Measurements from ENCODE around the gene THRA. TPM values are rescaled to one million over a fixed set of nuclear protein-coding genes. Genes with fewer than 3 reads are reported as not detected.

Gene THRA, protein sequence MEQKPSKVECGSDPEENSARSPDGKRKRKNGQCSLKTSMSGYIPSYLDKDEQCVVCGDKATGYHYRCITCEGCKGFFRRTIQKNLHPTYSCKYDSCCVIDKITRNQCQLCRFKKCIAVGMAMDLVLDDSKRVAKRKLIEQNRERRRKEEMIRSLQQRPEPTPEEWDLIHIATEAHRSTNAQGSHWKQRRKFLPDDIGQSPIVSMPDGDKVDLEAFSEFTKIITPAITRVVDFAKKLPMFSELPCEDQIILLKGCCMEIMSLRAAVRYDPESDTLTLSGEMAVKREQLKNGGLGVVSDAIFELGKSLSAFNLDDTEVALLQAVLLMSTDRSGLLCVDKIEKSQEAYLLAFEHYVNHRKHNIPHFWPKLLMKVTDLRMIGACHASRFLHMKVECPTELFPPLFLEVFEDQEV
- 78.3 TPM for total RNA-seq
- long read RNA-seq, transcript THRA-201 (10 exons, 2,538 nt): major isoform, 47 of 97 reads
- long read RNA-seq, partial matches to known transcripts: 10 of 97 reads
- long read RNA-seq, other reads (novel, unspliced or antisense): 36 of 97 reads

- H3K9me3 ChIP-seq (replicated peaks): no peaks in the 10 kb centered on the region
- H3K27me3 ChIP-seq (ENCODE audit: low read depth): no peaks in the 10 kb centered on the region
- H3K4me1 ChIP-seq: peaks cover 69% of the 10 kb centered on the region
- peak within 1 kb of the TSS; percentile 90 for H3K4me3 ChIP-seq
- H3K36me3 ChIP-seq: no peaks in the 10 kb centered on the region
- TF ChIP-seq, protein P1, sequence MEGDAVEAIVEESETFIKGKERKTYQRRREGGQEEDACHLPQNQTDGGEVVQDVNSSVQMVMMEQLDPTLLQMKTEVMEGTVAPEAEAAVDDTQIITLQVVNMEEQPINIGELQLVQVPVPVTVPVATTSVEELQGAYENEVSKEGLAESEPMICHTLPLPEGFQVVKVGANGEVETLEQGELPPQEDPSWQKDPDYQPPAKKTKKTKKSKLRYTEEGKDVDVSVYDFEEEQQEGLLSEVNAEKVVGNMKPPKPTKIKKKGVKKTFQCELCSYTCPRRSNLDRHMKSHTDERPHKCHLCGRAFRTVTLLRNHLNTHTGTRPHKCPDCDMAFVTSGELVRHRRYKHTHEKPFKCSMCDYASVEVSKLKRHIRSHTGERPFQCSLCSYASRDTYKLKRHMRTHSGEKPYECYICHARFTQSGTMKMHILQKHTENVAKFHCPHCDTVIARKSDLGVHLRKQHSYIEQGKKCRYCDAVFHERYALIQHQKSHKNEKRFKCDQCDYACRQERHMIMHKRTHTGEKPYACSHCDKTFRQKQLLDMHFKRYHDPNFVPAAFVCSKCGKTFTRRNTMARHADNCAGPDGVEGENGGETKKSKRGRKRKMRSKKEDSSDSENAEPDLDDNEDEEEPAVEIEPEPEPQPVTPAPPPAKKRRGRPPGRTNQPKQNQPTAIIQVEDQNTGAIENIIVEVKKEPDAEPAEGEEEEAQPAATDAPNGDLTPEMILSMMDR (IDR thresholded peaks at IDR 0.05; ENCODE audit: borderline replicate concordance): no peak
- peak; percentile 83 for DNase-seq
- intact Hi-C loops (cut with micrococcal nuclease): no loop called here
- peak within 1 kb of the TSS; percentile 100 for H3K27ac ChIP-seq (replicated peaks)
Measured at GRCh38 chr17:40062329-40063186, at the start of gene THRA. Gene THRA, plus strand, starts transcription at chr17:40062965. Its CDS starts 11,524 bp downstream, at chr17:40074489.

DNA sequence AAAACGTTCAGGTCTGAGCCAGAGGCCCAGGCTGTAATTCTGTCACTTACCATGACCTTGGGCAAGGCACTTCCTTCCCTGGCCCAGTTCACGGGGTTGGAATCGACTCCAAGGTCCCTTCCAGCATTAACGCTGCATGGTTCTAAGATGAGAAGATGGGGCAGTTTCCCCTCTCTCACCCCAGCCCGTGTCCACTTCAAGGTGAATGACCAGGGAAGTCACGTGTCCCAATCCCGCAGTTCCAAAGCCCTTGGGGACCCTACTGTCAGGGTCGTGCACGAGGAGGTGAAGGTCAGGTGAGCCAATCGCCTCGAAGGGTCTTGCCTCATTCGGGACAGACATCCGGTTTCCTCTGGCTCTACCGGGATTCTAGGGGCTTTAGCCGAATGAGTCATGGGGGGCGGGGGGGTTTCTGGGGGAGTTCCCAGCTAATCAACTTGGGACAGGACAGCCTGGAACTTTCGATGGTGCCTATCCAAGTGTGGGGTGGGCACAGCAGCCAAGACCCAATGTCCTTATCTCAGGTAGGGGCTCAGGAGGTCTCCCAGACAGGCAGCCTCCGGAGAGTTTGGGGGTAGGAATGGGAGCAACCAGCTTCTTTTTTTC, 48.3 kb upstream of the THRA start:
- TF ChIP-seq, protein P1 (IDR thresholded peaks at IDR 0.05; ENCODE audit: borderline replicate concordance): no peak
- Histone ChIP-seq H3K9me3 (replicated peaks) (no peaks in the 10 kb centered on the region), H3K27me3 (ENCODE audit: low read depth) (no peaks in the 10 kb centered on the region), H3K4me3 (no peak overlapping the region), H3K36me3 (peaks cover 3% of the 10 kb centered on the region), H3K4me1 (peaks cover 57% of the 10 kb centered on the region), H3K27ac (replicated peaks) (peak overlapping the region; percentile 56)
- DNase-seq: no peak
- intact Hi-C loops (cut with micrococcal nuclease): loop anchor here (5.0 kb wide), 1 partner anchor 153 kb away; no protein-coding TSS in a partner anchor

- TF ChIP-seq, protein P1 (IDR thresholded peaks at IDR 0.05; ENCODE audit: borderline replicate concordance): no peak
- no peak within 1 kb of the TSS for H3K4me3 ChIP-seq
- DNase-seq: no peak
- H3K27ac ChIP-seq (replicated peaks): peak within 1 kb of the TSS; percentile 56
- peaks cover 11% of the 10 kb centered on the region for H3K36me3 ChIP-seq
- peaks cover 58% of the 10 kb centered on the region for H3K4me1 ChIP-seq
- H3K27me3 ChIP-seq (ENCODE audit: low read depth): no peaks in the 10 kb centered on the region
- intact Hi-C loops (cut with micrococcal nuclease): no loop called here
- H3K9me3 ChIP-seq (replicated peaks): no peaks in the 10 kb centered on the region
Measured at GRCh38 chr17:40015005-40015997, 47.5 kb upstream of the THRA start, which contains the start of gene CSF3. Gene CSF3, plus strand, starts transcription at chr17:40015440. Its CDS starts 35 bp downstream, at chr17:40015475.

- peak overlapping the region; percentile 50 for H3K27ac ChIP-seq (replicated peaks)
- no peak for DNase-seq
Measured at GRCh38 chr17:40015998-40016985, 46.5 kb upstream of the THRA start.

More at GRCh38 chr17:40015998-40016985, 46.5 kb upstream of the THRA start:
- intact Hi-C loops (cut with micrococcal nuclease): no loop called here
- Histone ChIP-seq H3K4me1 (peaks cover 63% of the 10 kb centered on the region), H3K27me3 (ENCODE audit: low read depth) (no peaks in the 10 kb centered on the region), H3K36me3 (peaks cover 21% of the 10 kb centered on the region), H3K4me3 (no peak overlapping the region), H3K9me3 (replicated peaks) (no peaks in the 10 kb centered on the region)
- TF ChIP-seq, protein P1 (IDR thresholded peaks at IDR 0.05; ENCODE audit: borderline replicate concordance): no peak

Measured in left ventricle myocardium inferior (tissue), 1 donor.